Colon (tissue), 2 donors: ENCODE results near the gene RAB11FIP3.

ENCODE experiments used
- FAIRE-seq: peaks from 2 replicates; lab custom pipeline; 2012; peaks lifted over from hg19 to GRCh38; lab: Jason Lieb, UNC
- donor health status: control.
- donor health status: control.

RAB11FIP3 gene

DNA sequence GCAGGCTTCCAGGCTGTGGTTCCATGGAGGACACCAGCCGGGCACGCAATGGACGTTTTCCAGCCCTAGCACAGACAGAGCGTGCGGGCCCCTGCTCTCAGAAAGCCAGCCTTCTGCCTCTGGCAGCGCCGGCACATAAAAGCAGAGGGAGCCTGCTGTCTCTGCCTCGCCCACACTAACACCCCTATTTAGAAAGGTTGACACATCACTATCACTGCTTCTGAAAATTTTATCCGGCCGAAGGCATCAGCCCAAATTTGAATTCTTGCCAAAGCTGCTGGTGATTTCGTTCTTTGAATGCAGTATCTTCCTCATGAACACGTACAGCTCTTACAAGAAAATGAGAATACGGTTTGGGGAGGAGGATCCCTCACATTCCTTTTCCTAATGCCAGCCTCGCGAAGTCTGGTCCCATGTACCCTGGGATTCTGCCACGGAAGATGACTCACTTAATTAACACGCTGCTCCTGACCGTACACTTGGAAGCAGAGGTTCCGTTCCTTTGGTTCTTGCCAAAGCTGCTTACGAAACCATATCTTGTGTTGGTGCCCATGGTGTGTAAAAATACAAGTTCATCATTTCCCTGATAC lies 1.3 kb upstream of the RAB11FIP3 start:
- no peak for FAIRE-seq

- no peak for FAIRE-seq
Observed at GRCh38 chr16:424623-425081, 797 bp upstream of the RAB11FIP3 start.

DNA sequence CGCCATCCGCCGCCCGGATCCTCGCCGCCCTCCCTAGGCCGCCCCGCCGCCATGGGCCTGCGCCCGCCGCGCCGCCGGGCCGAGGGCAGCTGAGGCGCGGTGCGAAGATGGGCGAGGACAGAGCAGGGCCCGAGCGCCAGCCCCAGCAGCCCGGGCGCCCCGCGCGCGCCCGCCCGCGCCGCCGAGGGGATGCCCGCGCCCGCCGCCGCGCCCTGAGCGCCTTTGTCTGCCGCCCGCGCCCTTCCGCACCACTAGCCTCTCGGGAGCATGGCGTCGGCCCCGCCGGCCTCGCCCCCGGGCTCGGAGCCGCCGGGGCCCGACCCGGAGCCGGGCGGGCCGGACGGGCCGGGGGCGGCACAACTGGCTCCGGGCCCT lies 278 bp downstream of the RAB11FIP3 start:
- no peak for FAIRE-seq

GRCh38 chr16:426115-426905 lies 861 bp downstream of the RAB11FIP3 start:
- no peak for FAIRE-seq

GRCh38 chr16:426906-427249 lies 1.4 kb downstream of the RAB11FIP3 start:
- no peak for FAIRE-seq

- FAIRE-seq, result no peak
Observed at GRCh38 chr16:427250-427649, 1.8 kb downstream of the RAB11FIP3 start.

- FAIRE-seq, result no peak
Observed at GRCh38 chr16:430904-431303, 5.5 kb downstream of the RAB11FIP3 start.

DNA sequence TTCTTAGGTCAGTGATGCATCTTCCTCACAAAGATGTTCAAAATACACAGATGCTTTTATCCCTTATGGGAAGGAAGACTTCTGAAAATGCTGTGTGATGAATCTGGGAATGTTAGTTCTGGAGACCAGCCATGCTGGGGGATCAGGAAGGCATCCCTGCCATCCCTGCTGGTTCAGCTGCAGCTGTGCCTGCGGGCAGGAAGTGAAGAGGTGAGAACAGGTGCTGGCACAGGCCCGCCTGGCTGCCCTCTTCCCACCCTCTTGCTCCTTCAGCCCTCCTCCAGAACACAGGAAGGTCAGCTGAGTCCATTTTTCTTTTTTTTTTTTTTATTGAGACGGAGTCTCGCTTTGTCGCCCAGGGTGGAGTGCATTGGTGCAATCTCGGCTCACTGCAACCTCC lies 15.2 kb downstream of the RAB11FIP3 start:
- FAIRE-seq, result no peak

- no peak for FAIRE-seq
Observed at GRCh38 chr16:441447-441846, 16.0 kb downstream of the RAB11FIP3 start.

GRCh38 chr16:442976-443375 lies 17.5 kb downstream of the RAB11FIP3 start:
- no peak for FAIRE-seq

GRCh38 chr16:444027-444426 lies 18.6 kb downstream of the RAB11FIP3 start:
- no peak for FAIRE-seq

DNA sequence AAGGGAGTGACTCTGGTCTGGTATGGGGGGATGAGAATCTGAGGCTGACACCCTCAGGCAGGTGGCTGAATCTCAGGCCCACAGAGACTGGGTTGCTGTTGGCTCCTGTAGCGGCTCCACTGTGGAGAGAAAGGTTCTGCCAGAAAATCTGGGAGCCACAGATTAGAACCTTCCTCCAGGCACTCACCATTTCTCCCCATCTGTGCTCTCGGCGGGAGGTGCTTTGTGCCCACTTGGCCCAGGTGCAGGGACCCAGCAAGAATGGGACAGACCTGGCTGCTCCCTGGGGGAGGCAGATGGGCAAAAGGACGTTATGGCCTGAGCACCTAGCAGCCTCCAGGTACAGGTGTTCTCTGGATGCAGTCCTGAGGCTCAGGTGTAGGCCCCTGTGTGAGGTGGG lies 20.1 kb downstream of the RAB11FIP3 start:
- no peak for FAIRE-seq

GRCh38 chr16:450385-450784 lies 24.9 kb downstream of the RAB11FIP3 start:
- FAIRE-seq, result no peak

DNA sequence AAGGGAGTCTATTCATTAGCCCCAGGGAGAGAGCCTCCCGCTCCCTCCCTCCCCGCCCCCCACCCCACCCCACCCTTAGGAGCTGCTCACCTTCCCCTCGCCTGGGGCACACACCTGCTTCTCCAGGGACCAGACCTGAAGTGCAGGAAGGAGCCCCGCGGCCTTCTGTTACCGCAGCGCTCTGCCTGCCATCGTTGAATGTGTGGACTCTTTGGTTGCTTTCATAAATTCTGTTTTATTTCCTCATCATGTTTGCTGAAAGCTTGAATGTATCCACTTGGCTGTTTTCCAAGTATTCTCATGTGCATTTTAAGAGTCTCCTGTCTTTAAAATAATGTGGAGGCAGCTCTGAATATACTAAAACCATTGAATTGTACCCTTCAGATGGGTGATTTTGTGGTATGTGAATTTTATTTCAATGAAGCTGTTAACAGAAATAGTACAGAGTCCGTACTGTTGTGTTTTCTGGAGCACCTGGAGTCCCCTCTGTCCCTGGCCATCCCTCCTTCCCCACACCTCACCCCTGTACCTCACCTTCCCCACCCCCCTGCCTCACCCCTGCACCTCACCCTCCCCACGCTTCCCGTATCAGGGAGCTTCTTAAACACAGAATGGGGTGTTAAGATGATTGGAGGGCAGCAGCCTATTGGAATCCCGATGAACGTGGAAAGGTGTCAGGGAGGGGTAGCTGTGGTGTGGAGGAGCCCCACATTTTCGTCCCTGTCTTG lies 25.5 kb downstream of the RAB11FIP3 start:
- FAIRE-seq, result no peak

DNA sequence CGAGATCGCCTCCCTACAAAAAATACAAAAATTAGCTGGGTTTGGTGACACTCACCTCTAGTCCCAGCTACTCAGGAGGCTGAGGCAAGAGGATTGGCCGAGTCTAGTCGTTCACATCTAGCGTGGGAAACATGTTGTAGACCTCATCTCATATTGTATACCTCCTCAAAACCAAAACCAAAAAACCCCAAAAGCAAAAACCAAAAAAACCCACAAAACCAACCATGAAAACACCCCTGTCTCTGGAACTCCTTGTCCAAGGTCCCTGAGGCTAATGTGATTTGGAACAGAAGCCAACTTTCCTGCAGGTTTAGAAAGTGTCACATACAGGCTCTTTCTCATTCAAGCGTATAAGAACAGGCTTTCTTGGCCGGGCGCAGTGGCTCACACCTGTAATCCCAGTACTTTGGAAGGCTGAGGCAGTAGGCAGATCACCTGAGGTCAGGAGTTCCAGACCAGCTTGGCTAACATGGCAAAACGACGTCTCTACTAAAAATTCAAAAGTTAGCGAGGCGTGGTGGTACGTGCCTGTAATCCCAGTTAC lies 29.0 kb downstream of the RAB11FIP3 start:
- FAIRE-seq, result no peak

GRCh38 chr16:455453-455852 lies 30.0 kb downstream of the RAB11FIP3 start:
- no peak for FAIRE-seq

- FAIRE-seq, result no peak
Observed at GRCh38 chr16:456891-457483, 31.5 kb downstream of the RAB11FIP3 start.

- FAIRE-seq, result no peak
Observed at GRCh38 chr16:457732-458400, 32.4 kb downstream of the RAB11FIP3 start.

GRCh38 chr16:459761-460160 lies 34.3 kb downstream of the RAB11FIP3 start:
- FAIRE-seq, result no peak

GRCh38 chr16:460787-461186 lies 35.3 kb downstream of the RAB11FIP3 start:
- FAIRE-seq, result no peak

DNA sequence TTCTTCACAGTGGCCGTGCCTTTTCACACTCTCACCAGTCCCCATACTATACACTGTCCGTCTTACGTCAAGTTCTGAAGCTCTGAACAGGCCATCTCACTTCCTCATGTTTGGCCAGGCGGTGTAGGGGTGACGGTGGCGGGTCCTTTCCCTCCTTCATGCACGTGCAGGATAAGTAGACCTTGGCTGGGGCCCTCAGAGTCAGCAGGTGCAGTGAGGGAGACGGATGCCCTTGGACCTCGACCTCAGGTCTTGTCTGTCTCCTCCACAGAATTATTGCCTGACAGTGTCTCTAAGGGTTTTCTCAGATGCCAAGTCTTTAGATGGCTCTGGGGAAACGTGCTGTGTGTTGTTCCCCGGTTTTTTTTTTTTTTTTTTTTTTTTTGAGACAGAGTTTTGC lies 37.6 kb downstream of the RAB11FIP3 start:
- no peak for FAIRE-seq

DNA sequence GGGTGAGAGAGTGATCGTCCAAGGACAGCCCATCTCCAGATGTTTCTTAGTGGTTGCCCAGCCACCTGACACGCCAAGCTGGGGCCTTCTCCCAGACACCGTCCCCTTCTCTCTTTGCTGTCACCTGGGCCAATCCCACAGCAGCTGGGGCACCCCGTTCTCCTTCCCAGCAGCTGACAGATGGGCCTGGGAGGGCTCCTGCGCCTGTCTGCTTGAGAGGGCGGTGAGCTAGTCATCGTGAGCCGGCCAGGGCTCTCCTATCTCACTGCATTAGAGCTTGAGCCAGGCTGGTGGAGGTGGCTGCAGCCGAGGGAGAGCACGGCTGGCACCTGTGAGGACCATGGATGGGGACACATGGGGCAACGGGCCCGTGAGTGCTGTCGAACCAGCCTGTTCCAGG lies 41.2 kb downstream of the RAB11FIP3 start:
- FAIRE-seq, result no peak
